A549 (cell line): ENCODE results near the gene TRIM26. TPM values are rescaled to one million over a fixed set of nuclear protein-coding genes. Genes with fewer than 3 reads are reported as not detected.
A peak's percentile ranks its signal among the peaks of the same experiment; 100 is the strongest.

Source experiments
- ATAC-seq, 2 experiments: fragments of 200-7000 bp in 1 of 2; fragments of >200 bp in 1 of 2; cut with Nextera tagmentation in 1 of 2; cut with Tn5 transposase in 1 of 2; 3 replicates each; pipeline versions ENCODE4 v1.8.0 to v1.9.1; 2018 to 2020; ENCODE audit warnings: mild to moderate bottlenecking in 1 of 2, moderate library complexity in 1 of 2
- CTCF ChIA-PET: fragments of 300-600 bp; sonication (Branson Sonifier 250); formaldehyde crosslinking; extraction: SDS; loops from one replicate; lab custom pipeline; 2021; ENCODE audit warnings: antibody characterized with exemption, inconsistent platforms; lab: Yijun Ruan, JAX
- POLR2A ChIA-PET: fragments of 350-600 bp; formaldehyde crosslinking; extraction: SDS; loops from one replicate; lab custom pipeline; 2021; ENCODE audit warnings: antibody characterized with exemption, inconsistent platforms; lab: Yijun Ruan, JAX
- DNase-seq, 2 experiments: peaks; one replicate each; pipeline versions ENCODE4 v3.0.0 to v3.0.0-alpha.2; 2011 to 2016; ENCODE audit warnings: low read depth in 1 of 2, low spot score in 1 of 2
- FAIRE-seq: peaks from 2 replicates; lab custom pipeline; 2011; peaks lifted over from hg19 to GRCh38; lab: Jason Lieb, UNC
- H3K27ac ChIP-seq, 2 experiments: fragments of >200 bp; sonication (Bioruptor Twin); formaldehyde crosslinking; 3 replicates each; pipeline ENCODE4 v1.5.1; 2016 to 2017
- H3K4me1 ChIP-seq: fragments of >200 bp; sonication (Bioruptor Twin); formaldehyde crosslinking; 3 replicates; pipeline ENCODE4 v1.6.1; 2016
- H3K4me2 ChIP-seq: fragments of >200 bp; sonication (Bioruptor Twin); formaldehyde crosslinking; 3 replicates; pipeline ENCODE4 v1.6.1; 2016
- H3K4me3 ChIP-seq: fragments of >200 bp; sonication (Bioruptor Twin); formaldehyde crosslinking; 3 replicates; pipeline ENCODE4 v1.5.1; 2016
- H3K9me3 ChIP-seq: fragments of >200 bp; sonication (Bioruptor Twin); formaldehyde crosslinking; 3 replicates; pipeline ENCODE4 v1.6.1; 2016
- BHLHE40 ChIP-seq: IDR thresholded peaks from 2 replicates; pipeline ENCODE4 v1.6.1; 2012; ENCODE audit warnings: low read depth, low read length, inconsistent platforms
- CEBPB ChIP-seq, 2 experiments: fragments of >200 bp in 1 of 2; sonication (Bioruptor Twin) in 1 of 2; formaldehyde crosslinking in 1 of 2; IDR thresholded peaks; 2 replicates each; pipeline ENCODE4 v1.6.1; 2012 to 2016
- CTCF ChIP-seq: fragments of >200 bp; sonication (Bioruptor Twin); formaldehyde crosslinking; IDR thresholded peaks from 3 replicates; pipeline ENCODE4 v1.5.1; 2016
- EHF ChIP-seq: fragments of 250-450 bp; sonication (Bioruptor Pico); IDR thresholded peaks from 2 replicates; pipeline ENCODE4 v1.5.0; 2020; ENCODE audit warnings: mild to moderate bottlenecking
- ELK1 ChIP-seq: fragments of 150-350 bp; IDR thresholded peaks from 2 replicates; pipeline ENCODE4 v1.6.1; 2014; ENCODE audit warnings: low read depth, mild to moderate bottlenecking, low read length
- FOXS1 ChIP-seq: fragments of 250-450 bp; sonication (Bioruptor Pico); IDR thresholded peaks from 2 replicates; pipeline ENCODE4 v1.5.0; 2020; ENCODE audit warnings: mild to moderate bottlenecking, moderate library complexity
- GATA3 ChIP-seq: IDR thresholded peaks from 2 replicates; pipeline ENCODE4 v1.6.1; 2012; ENCODE audit warnings: borderline replicate concordance
- HES2 ChIP-seq: fragments of >200 bp; sonication (Bioruptor Twin); formaldehyde crosslinking; IDR thresholded peaks from 2 replicates; pipeline ENCODE4 v1.6.1; 2016
- HOXB5 ChIP-seq: fragments of 250-450 bp; sonication (Bioruptor Pico); IDR thresholded peaks from 2 replicates; pipeline ENCODE4 v1.5.0; 2020; ENCODE audit warnings: mild to moderate bottlenecking, moderate library complexity
- KDM1A ChIP-seq: fragments of 200-600 bp; sonication (generic); IDR thresholded peaks from 2 replicates; pipeline ENCODE4 v1.6.1; 2016; ENCODE audit warnings: low read depth, mild to moderate bottlenecking
- KDM5A ChIP-seq: fragments of 200-600 bp; sonication (generic); IDR thresholded peaks from 2 replicates; pipeline ENCODE4 v1.6.1; 2016; ENCODE audit warnings: antibody characterized with exemption, mild to moderate bottlenecking
- MAFK ChIP-seq: fragments of 450-650 bp; IDR thresholded peaks from 2 replicates; pipeline ENCODE4 v1.6.1; 2014; ENCODE audit not compliant: partially characterized antibody
- MAX ChIP-seq: IDR thresholded peaks from 2 replicates; pipeline ENCODE4 v1.6.1; 2012
- MYC ChIP-seq: IDR thresholded peaks from 2 replicates; pipeline ENCODE4 v1.6.1; 2012; ENCODE audit warnings: mild to moderate bottlenecking, inconsistent platforms, low read length, improper control_type of control experiment, borderline replicate concordance
- NFE2L2 ChIP-seq: fragments of 150-350 bp; conservative IDR thresholded peaks from 2 replicates; pipeline ENCODE4 v1.6.1; 2014; ENCODE audit warnings: low read length
- NPAS2 ChIP-seq: fragments of 250-450 bp; sonication (Bioruptor Pico); IDR thresholded peaks from 2 replicates; pipeline ENCODE4 v1.8.0; 2022; ENCODE audit warnings: mild to moderate bottlenecking, moderate library complexity, borderline replicate concordance
- NR3C1 ChIP-seq: fragments of >200 bp; sonication (Bioruptor Twin); formaldehyde crosslinking; IDR thresholded peaks from 3 replicates; pipeline ENCODE4 v1.6.1; 2017
- PBX3 ChIP-seq: IDR thresholded peaks from 2 replicates; pipeline ENCODE4 v1.6.1; 2012
- POLR2A ChIP-seq: IDR thresholded peaks from 2 replicates; pipeline ENCODE4 v1.6.1; 2012; ENCODE audit warnings: mild to moderate bottlenecking, low read length
- RAD21 ChIP-seq, 2 experiments: fragments of >200 bp in 1 of 2; sonication (Bioruptor Twin) in 1 of 2; formaldehyde crosslinking in 1 of 2; IDR thresholded peaks in 1 of 2; conservative IDR thresholded peaks in 1 of 2; 2 replicates in 1 of 2; 3 replicates in 1 of 2; pipeline ENCODE4 v1.6.1; 2012 to 2018; ENCODE audit warnings: inconsistent platforms in 1 of 2
- RFX5 ChIP-seq: fragments of 450-650 bp; IDR thresholded peaks from 2 replicates; pipeline ENCODE4 v1.7.1; 2014; ENCODE audit warnings: antibody characterized with exemption, mild to moderate bottlenecking, moderate library complexity
- SMC3 ChIP-seq: fragments of >200 bp; sonication (Bioruptor Twin); formaldehyde crosslinking; IDR thresholded peaks from 3 replicates; pipeline ENCODE4 v1.6.1; 2018; ENCODE audit warnings: inconsistent platforms
- SREBF2 ChIP-seq: fragments of 450-650 bp; IDR thresholded peaks from 2 replicates; pipeline ENCODE4 v1.6.1; 2014; ENCODE audit warnings: mild to moderate bottlenecking, moderate library complexity
- ZFP36 ChIP-seq: fragments of 450-650 bp; IDR thresholded peaks from 2 replicates; pipeline ENCODE4 v1.6.1; 2014; ENCODE audit warnings: borderline replicate concordance; ENCODE audit not compliant: partially characterized antibody
- WGBS: methylation state at CpG from one replicate; pipeline ENCODE4 v1.1.6; 2017; ENCODE audit errors: missing lambda C conversion rate; 5-methylcytosine and 5-hydroxymethylcytosine counted together
- polyA plus RNA-seq, 4 experiments: library from polyadenylated mRNA; depleted of rRNA in 3 of 4; stranded (reverse); fragments of >200 nt; fragmentation: RNase III in 1 of 4; extraction: RNeasy Plus Mini Kit Qiagen cat#74134 plus additional on column Dnase treatment in 1 of 4; gene quantifications; 2 replicates in 3 of 4; 3 replicates in 1 of 4; pipeline ENCODE4 v1.2.3, GENCODE V29; 2011 to 2017

TRIM26 gene
- polyA plus RNA-seq, 2 of the 4 experiments (the other 2 are of a cell fraction): 30.4 TPM

GRCh38 chr6:30211306-30211705 is 1.9 kb downstream of the TRIM26 start:
- no peak for ATAC-seq
- no peak for FAIRE-seq
- Histone ChIP-seq H3K27ac (peak overlapping the region in 1 of 2 experiments; percentile 44; a peak in 3 of 6 replicates), H3K4me3 (peak overlapping the region; percentile 77; the same call in 1 of the 3 replicates), H3K4me1 (peaks cover 57% of the 10 kb centered on the region), H3K4me2 (peak overlapping the region; percentile 86), H3K9me3 (no peaks in the 10 kb centered on the region)
- TF ChIP-seq SREBF2 (no peak), ZFP36 (no peak), CEBPB (IDR thresholded peaks at IDR 0.05) (no peak), KDM1A (no peak), EHF (CRISPR knock-in tag) (no peak), RFX5 (no peak), HES2 (no peak), PBX3 (no peak), KDM5A (no peak), MAX (no peak), HOXB5 (CRISPR knock-in tag) (no peak), MAFK (no peak), SMC3 (no peak), POLR2A (no peak)
- DNase-seq: no peak
- POLR2A ChIA-PET: no interaction called here
- WGBS: 38% methylated on average over 2 of the region's 2 CpGs
- CTCF ChIA-PET: no interaction called here

GRCh38 chr6:30207619-30208295 is 5.4 kb downstream of the TRIM26 start:
- H3K4me2 ChIP-seq: peak overlapping the region; percentile 74
- no peak for TF ChIP-seq SREBF2
- no peak for TF ChIP-seq CTCF
- no peak for TF ChIP-seq POLR2A
- TF ChIP-seq MYC: no peak
- TF ChIP-seq NR3C1: no peak
- no peak for TF ChIP-seq FOXS1
- no peak for TF ChIP-seq NFE2L2
- no peak for TF ChIP-seq RAD21 (conservative IDR thresholded peaks at IDR 0.05 in 1 of 2, IDR thresholded peaks at IDR 0.05 in 1 of 2)
- TF ChIP-seq BHLHE40: no peak
- TF ChIP-seq GATA3: no peak
- no peak for TF ChIP-seq NPAS2 (CRISPR knock-in tag)
- no peak for TF ChIP-seq ELK1
- ChIA-PET POLR2A (interaction anchor here (0.5 to 1.2 kb wide), 2 partner anchors 11 to 13 kb away, joined by 3 read pairs; no protein-coding TSS in a partner anchor), CTCF (interaction anchor here (3.1 kb wide), 1 partner anchor 12 kb away, joined by 13 read pairs; no protein-coding TSS in a partner anchor)
- ATAC-seq: peak in 1 of 2 experiments; percentile 47; a peak in 3 of 6 replicates
- peaks cover 70% of the 10 kb centered on the region for H3K4me1 ChIP-seq
- H3K27ac ChIP-seq: peak overlapping the region; percentile 78
- H3K9me3 ChIP-seq: no peaks in the 10 kb centered on the region
- 69% methylated on average over 4 of the region's 4 CpGs for WGBS
- DNase-seq: no peak
- no peak overlapping the region for H3K4me3 ChIP-seq
- FAIRE-seq: no peak
